PC-3 (cell line): ENCODE data around the gene DGCR2.

ENCODE experiments used
- EZH2 ChIP-seq: fragments of 300-600 bp; sonication (generic); IDR thresholded peaks from one replicate; pipeline ENCODE4 v1.6.1; 2017; ENCODE audit warnings: antibody characterized with exemption, mild to moderate bottlenecking, low read length; ENCODE audit not compliant: unreplicated experiment
- EZH2phosphoT487 ChIP-seq: fragments of 300-600 bp; sonication (generic); IDR thresholded peaks from 2 replicates; pipeline ENCODE4 v1.6.1; 2018; ENCODE audit warnings: mild to moderate bottlenecking, antibody characterized with exemption, low read length, borderline replicate concordance
- TF ChIP-seq, protein P1 (sequence below): fragments of 300-600 bp; sonication (generic); conservative IDR thresholded peaks from 2 replicates; pipeline ENCODE4 v1.5.1; 2017; ENCODE audit warnings: antibody characterized with exemption, low read depth, mild to moderate bottlenecking, low read length

DNA sequence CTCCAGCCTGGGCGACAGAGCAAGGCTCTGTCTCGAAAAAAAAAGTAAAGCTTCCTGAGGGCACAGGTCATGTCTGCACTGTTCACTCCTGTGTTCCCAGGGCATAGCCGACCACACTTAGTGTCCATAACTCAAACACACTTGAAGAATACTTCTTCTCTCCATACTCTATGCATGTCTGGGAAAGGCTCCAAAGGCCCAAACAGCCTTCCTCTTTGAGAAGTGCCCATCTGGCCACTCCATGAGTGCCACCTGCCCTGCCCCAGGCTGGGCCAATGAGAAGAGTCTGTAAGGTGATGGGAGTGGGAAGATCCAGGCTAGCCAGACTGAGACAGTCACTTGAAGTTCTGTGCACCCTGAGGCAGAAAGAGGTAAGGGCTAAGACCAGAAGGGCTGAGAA, 24.7 kb downstream of the DGCR2 start:
- TF ChIP-seq, protein P1, sequence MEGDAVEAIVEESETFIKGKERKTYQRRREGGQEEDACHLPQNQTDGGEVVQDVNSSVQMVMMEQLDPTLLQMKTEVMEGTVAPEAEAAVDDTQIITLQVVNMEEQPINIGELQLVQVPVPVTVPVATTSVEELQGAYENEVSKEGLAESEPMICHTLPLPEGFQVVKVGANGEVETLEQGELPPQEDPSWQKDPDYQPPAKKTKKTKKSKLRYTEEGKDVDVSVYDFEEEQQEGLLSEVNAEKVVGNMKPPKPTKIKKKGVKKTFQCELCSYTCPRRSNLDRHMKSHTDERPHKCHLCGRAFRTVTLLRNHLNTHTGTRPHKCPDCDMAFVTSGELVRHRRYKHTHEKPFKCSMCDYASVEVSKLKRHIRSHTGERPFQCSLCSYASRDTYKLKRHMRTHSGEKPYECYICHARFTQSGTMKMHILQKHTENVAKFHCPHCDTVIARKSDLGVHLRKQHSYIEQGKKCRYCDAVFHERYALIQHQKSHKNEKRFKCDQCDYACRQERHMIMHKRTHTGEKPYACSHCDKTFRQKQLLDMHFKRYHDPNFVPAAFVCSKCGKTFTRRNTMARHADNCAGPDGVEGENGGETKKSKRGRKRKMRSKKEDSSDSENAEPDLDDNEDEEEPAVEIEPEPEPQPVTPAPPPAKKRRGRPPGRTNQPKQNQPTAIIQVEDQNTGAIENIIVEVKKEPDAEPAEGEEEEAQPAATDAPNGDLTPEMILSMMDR: no peak
- TF ChIP-seq EZH2phosphoT487 (no peak), EZH2 (no peak)
